ENCODE results near the gene GALR2.
A peak's percentile ranks its signal among the peaks of the same experiment; 100 is the strongest.

The GALR2 gene

GRCh38 chr17:76080768-76081287 lies 6.2 kb downstream of the GALR2 start:
- DNase-seq = no peak

DNA sequence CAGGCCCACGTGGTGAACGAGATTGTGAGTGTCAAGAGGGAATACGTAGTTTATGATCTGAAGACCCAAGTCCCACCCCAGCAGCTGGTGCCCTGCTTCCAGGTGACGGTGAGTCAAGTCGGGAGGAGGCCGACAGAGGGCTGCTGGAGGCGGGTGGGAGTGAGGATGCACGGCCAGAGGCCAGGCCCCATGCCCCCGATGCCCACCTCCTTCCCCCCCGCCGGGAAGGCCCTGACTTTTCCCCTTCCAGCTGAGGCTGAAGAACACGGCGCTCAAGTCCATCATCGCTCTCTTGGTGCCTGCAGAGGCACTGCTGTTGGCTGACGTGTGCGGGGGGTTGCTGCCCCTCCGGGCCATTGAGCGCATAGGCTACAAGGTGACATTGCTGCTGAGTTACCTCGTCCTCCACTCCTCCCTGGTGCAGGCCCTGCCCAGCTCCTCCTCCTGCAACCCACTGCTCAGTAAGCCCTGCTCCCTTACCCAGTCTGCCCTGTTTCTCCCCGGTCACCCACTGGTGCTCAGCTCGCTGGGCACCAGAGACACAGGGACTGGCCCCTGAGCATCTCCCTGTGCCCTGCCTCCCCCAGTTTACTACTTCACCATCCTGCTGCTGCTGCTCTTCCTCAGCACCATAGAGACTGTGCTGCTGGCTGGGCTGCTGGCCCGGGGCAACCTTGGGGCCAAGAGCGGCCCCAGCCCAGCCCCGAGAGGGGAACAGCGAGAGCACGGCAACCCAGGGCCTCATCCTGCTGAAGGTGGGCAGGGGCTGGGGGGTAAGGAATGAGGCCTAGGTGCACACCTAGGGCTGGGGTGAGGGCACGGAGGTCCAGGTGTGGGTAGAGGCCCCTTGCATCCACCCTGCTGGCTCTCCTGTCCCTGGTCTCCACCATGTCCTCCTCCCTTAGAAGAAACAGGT lies 7.0 kb downstream of the GALR2 start:
- no peak for DNase-seq

DNA sequence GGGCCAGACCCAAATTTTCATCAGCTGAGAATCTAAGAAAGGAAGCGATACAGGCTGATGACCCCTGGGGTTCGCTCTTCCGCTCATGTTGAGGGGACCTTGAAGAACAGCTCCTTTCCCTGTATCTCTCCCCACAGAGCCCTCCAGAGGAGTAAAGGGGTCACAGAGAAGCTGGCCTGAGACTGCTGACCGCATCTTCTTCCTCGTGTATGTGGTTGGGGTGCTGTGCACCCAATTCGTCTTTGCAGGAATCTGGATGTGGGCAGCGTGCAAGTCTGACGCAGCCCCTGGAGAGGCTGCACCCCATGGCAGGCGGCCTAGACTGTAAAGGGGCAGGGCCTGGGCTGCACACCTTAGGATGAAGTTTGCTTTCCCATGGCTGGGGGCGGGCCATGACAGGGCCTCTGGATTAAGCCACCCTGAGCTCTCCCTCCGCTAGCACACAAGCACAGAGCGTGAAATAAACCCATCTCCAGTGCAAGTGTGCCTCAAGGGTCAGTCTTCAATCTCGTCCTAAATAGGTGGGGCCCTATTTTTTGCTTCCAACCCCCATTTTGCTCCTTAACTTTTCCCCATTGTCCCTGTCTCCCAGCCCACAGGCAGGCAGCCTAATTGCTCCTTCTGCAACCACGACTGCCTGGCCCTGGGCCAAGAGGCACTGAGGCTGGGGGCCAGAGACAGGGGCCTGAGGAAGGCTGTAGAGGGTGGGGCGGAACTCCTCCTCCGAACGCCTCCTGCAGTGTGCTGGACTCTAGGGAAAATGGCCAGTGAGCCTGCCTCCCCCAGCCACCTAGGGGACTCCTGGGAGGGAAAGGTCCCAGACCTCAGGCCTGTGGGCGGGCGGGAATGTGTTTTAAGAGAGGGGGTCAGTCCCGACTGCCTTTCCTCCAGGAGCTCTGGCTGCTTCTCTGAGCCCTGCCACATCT lies 8.0 kb downstream of the GALR2 start:
- DNase-seq = no peak

DNA sequence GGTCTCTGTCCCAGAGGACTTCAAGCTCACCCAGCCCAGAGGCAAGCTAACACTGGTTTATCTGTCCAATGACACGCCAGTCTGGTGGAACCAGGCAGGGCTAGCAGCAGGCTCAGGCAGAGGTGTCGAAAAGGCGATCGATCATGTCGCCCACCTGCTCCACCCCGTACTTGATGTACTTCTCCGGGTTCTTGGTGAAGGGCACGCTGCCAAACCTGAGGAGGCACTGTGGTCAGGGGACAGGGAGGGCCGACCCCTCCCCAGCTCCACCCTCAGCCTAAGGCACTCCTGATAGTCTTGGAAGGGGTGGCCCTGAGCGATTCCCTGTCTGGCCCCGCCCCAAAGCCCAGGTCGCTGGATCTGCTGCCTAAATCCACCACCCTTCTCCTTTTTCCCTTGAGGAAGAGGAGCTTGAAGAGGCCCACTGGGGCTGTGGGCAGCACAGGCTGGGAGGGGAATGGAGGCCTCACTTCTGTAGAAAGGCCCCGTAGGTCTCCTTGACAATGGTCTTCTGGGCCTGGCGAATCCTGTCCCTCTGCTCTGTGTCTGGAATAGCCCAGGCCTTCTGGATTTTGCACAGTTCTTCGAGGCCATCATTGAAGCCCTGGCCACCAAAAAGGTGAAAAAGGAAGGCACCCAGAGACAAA lies 9.1 kb downstream of the GALR2 start:
- DNase-seq = no peak

- no peak for DNase-seq
Observed at GRCh38 chr17:76085066-76085730, 10.6 kb downstream of the GALR2 start.

- no peak for DNase-seq
Observed at GRCh38 chr17:76085731-76086366, 11.3 kb downstream of the GALR2 start.

DNA sequence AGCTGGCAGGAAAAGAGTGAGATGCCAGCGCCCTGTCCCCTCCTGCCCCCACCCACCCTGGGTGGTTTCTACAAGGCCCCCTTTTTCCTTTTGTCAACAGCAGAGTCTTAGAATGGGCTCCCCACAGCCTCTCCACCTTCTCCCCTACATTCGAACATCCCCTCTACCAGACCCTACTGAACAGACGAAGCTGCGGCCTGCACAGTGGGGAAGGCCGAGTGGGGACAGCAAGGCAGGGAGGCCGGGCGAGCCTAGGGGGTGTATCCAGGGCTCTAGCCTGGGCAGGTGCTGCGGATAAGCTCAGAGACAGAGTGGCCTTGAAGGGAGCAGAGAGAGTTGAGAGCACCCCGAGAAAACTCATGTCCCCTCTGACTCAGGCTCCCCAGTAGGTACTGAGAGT lies 11.8 kb downstream of the GALR2 start:
- DNase-seq = no peak

- no peak for DNase-seq
Observed at GRCh38 chr17:76087531-76087930, 12.9 kb downstream of the GALR2 start.

GRCh38 chr17:76088041-76088867 lies 13.7 kb downstream of the GALR2 start:
- DNase-seq = no peak

DNA sequence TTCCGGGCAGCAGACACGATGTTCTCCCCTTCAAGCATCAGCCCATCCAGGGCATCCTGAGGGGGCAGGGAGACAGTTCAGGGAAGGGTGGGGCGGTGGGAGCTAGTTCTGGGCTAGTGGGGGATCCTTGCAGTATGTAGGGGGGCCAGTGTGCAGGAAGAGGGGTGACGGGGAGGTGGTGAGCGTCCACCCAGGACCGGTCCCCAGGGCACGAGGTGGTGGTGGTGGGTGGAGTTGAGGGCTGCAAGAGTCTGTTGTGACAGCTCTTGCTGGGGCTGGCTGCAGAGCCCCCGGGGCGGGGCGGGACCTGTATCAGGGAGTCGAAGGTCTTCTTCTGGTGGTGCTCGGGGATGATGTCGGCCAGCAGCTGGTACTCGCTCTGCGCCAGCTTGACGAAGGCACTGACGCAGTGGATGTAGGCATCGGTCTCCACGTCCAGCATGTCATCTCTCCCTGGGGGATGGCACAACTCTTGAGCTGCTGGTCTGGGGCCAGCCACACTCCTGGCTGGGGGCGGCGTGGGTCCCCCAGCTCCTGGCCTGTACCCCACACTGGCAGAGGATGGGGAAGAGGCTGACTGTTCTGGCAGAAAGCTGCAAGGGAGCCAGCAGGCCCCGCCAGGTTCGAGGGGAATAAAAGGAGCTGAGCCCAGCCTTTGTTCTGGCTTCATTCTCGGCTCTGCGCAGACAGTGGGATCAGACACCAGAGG lies 14.4 kb downstream of the GALR2 start:
- DNase-seq = no peak

- no peak for DNase-seq
Observed at GRCh38 chr17:76089680-76090516, 15.3 kb downstream of the GALR2 start.

GRCh38 chr17:76090517-76091129 lies 16.0 kb downstream of the GALR2 start:
- no peak for DNase-seq

GRCh38 chr17:76091526-76092286 lies 17.1 kb downstream of the GALR2 start:
- peak; percentile 21 for DNase-seq

GRCh38 chr17:76092526-76093413 lies 18.2 kb downstream of the GALR2 start:
- DNase-seq = no peak

DNA sequence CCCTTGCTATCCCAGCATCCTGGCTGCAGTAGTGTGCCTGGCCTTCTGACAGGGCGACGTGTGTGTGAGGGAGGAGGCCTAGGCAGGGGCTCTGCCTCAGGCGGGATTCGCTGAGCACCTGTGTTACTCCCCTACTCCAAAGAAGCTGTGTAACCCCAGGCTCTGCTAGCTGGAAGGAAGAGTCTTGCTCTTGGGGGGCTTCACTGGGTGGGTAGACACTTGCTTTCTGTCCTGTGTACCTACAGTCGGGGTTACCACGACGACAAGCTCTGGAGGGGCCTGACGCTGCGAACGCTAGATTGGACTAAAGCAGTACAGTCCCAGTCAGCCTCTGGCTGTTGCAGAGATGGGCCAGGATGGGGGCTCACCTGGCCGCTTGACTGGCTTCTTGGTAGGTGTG lies 19.5 kb downstream of the GALR2 start:
- no peak for DNase-seq

GRCh38 chr17:76095943-76096342 lies 21.4 kb downstream of the GALR2 start:
- no peak for DNase-seq

GRCh38 chr17:76097716-76098295 lies 23.2 kb downstream of the GALR2 start:
- DNase-seq = no peak

Measured in activated naive CD4-positive, alpha-beta T cell treated with Interleukin-2 at 50 U/mL for 16 hours (primary cell).